SK-N-MC (cell line): ENCODE measurements around the gene SLC17A8.

ENCODE experiments used
- FOXP2 ChIP-seq: optimal IDR thresholded peaks from 2 replicates; pipeline ENCODE3; 2011; ENCODE audit warnings: mild to moderate bottlenecking, moderate library complexity; ENCODE audit not compliant: insufficient read depth; ENCODE audit errors: extremely low read length, control extremely low read depth
- POLR2AphosphoS5 ChIP-seq: IDR thresholded peaks from 2 replicates; pipeline ENCODE4 v1.6.1; 2012; ENCODE audit warnings: mild to moderate bottlenecking, low read depth, low read length, borderline replicate concordance

DNA sequence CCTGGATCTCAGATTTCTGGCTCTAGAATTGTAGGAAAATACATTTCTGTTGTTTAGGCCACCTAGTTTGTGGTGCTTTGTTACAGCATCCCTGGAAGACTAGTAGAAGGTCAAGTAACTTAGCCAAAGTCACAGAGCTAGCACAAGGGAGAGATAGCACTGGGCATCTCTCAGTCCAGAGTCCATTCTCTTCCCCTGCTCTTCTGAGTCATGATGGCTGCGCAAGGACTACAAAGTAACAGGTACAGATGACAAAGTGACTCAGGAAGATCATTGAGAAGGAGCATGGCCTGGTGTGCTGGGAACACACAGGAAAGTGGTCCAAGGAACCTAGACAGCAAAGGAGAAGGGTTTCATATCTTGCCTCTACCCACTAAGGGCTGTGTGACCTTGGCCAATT is 19.3 kb downstream of the SLC17A8 start:
- TF ChIP-seq FOXP2 (no peak), POLR2AphosphoS5 (no peak)
